HG03439 (cell line): ENCODE data around the gene SCRT2.

ENCODE experiments used
- ATAC-seq: cut with Tn5 transposase; IDR thresholded peaks from one replicate; pipeline ENCODE4 v1.9.1; 2021; ENCODE audit warnings: mild to moderate bottlenecking, moderate library complexity; ENCODE audit not compliant: unreplicated experiment

The SCRT2 gene

DNA sequence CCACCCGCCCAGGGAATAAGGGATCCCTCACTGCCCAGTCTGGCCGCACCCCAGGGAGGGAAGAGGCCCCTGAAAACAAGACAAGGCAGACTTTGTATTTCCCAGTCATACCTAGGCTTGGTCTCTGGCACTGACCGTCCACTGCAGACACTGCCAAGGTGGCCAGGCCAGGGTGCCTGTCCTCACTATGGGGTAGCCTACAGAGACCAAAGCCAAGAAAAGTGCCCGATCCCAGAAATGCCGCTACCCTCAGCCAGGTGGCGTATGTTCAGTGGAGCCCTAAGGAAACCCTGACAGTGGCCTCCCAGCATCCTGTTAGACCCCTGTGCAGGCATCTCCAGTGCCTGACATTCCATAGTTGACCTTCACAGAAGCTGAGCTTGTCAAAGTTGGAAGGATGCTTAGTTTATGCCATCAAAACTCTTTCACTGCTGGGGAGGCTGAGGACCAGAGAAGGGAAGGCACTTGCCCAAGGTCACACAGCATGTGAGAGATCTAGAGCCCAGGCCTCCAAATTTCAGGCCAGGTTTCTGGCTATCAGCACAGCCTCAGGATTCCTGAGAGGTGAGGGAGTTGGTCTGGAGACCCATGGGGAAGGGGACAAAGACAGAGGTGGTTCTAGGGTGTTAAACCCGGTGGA is 2.5 kb downstream of the SCRT2 start:
- ATAC-seq: no peak

- no peak for ATAC-seq
Measured at GRCh38 chr20:671252-672030, 4.2 kb downstream of the SCRT2 start.

DNA sequence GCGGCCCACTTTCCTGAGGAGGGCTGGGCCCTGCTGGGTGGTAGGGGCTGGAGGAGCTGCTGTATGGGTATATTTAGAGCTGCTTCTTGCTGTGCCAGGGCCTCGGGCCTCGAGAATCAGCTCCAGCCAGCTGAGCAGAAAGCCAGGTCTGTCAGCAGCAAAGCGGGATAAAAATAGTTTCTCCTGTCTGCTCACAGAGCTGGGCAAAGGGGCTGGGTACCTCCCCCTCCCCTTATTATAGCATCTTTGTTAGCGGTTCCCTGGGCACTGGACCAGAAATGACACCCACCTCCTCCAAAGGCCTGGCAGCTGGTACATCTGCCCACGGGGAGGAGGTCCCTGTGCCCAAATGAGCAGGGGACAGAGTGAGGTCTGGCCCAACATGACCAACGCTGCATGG is 6.0 kb downstream of the SCRT2 start:
- no peak for ATAC-seq

GRCh38 chr20:668638-669037 is 7.0 kb downstream of the SCRT2 start:
- ATAC-seq: no peak

GRCh38 chr20:668050-668449 is 7.6 kb downstream of the SCRT2 start:
- no peak for ATAC-seq

- no peak for ATAC-seq
Measured at GRCh38 chr20:667351-668034, 8.1 kb downstream of the SCRT2 start.

DNA sequence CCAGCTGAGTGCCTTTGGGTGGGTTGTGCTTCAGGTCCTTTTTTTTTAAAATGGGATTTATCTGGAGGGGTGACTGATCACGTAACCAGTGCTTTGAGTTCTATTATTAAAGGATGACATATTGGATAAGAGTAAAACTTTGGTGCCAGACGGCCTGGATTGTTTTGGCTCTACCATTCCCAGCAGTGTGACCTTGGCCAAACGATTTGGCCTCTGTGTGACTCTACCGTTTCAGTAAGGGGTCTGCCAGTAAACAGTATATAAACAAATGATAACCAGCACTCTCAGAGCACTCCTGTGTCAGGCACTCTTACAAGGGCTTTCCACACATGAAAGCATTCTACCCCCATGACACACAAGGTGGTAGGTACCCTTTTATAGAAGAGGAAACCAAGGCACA is 8.7 kb downstream of the SCRT2 start:
- ATAC-seq: no peak

- ATAC-seq: no peak
Measured at GRCh38 chr20:665276-665675, 10.3 kb downstream of the SCRT2 start.

DNA sequence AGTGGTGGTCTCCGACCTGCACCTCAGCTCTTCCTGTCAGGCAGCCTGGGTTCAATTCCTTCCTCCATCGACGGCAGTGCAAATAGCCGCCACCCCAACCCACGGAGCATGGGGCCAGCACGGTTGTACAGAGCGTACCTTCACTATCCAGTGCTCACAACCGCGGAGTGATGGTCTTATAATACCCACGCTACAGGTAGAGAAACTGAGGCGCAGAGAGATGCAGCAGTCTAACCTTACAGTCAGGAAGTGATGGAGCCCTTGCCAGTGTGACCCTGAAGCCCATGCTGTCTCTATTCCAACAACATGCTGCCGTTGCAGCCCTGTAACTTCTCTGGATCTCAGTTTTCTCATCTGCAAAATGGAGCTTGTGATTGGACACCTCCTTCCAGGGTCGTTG is 11.0 kb downstream of the SCRT2 start:
- ATAC-seq: no peak

DNA sequence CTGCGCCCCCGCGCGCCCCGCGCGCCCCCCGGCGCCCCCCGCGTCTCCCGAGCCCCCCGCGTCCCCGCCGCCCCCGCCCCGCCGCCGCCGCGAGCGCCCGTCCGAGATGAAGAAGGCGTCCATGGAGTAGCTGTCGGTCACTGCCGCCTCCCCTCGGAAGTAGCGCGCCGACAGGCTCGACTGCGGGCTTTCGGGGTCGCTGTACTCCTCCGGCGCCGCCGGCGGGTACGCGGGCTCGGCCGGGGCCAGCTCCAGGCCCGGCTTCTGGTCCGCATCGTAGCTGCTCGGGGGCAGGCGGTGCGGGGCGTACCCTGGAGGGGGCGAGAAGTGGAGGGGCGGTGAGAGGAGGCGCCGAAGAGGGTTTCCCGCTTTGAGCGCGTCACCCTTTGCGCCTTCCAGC is 11.5 kb downstream of the SCRT2 start:
- no peak for ATAC-seq

DNA sequence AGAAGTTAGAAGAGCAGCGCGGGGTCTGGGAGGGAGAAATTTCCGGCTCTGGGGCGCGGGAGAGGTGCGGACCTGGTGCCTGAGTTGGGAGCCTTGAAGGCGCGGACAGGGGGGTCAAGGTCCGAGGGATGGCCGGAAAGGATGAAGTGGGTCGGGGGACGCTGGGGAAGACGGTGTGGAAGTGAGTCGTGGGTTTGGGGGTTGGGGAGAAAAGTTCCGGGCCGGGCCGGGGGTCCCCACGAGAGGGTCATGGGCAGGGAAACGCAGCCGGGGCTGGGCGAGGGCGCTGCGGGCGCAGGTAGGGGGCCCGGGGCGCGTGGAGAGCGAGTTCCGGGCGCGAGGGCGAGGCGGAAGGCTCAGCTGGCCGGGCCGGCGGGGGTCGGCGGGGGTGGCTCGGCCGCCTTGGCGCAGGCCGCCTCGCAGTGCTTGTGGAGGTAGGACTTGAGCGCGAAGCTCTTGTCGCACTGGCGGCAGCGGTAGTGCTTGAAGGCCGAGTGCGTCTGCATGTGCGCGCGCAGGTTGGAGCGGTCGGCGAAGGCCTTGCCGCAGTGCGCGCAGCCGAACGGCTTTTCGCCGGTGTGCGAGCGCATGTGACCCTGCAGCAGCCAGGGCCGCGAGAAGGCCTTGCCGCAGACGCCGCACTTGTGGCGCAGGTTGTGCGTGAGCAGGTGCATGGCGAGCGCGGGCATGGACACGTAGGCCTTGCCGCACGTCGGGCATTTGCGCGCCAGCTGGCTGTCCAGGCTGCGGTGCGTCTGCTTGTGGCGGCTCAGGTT is 12.1 kb downstream of the SCRT2 start:
- ATAC-seq: no peak

DNA sequence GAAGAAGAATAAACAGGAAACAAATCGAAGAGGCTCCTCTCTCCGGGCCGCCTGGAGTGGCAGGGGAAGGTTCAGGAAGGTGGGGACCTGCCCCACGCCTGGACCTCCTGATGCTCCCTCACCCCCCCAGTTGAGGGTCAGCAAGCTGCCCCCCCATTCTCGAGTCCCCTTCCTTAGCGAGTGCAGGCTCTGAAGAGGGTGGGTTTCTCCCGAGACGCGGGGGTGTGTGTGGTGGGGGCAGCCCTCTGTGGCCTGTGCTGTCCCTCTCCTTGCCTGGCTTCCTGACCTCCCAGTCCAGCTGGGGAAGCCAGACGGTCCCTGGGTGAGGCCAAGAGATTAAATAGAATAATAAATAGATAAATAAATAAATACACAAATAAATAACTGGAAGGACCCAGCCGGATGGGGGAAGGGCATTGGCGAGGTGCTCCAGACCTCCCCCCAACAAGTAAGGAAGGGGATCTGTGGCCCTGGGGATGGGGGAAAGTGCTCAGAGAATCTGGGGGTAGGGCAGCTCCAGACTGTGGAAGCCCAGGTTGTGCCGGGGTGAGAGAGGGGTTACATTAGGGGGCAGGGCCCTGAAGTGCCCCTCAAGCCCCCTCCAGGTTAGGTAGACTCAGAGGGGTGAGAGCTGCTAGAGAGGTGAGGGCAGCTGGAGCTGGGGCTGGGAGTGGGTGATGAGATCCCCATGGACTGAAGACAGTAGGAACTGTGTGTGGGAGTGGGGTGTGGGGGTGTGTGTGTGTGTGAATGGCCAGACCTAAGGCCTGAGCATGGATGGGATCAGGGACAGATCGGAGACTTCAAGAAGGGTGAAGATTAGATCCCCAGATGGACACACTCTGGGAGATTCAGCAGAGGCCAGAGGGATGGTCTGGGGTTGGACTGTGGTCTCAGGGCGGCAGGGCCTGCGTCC is 13.1 kb downstream of the SCRT2 start:
- no peak for ATAC-seq

DNA sequence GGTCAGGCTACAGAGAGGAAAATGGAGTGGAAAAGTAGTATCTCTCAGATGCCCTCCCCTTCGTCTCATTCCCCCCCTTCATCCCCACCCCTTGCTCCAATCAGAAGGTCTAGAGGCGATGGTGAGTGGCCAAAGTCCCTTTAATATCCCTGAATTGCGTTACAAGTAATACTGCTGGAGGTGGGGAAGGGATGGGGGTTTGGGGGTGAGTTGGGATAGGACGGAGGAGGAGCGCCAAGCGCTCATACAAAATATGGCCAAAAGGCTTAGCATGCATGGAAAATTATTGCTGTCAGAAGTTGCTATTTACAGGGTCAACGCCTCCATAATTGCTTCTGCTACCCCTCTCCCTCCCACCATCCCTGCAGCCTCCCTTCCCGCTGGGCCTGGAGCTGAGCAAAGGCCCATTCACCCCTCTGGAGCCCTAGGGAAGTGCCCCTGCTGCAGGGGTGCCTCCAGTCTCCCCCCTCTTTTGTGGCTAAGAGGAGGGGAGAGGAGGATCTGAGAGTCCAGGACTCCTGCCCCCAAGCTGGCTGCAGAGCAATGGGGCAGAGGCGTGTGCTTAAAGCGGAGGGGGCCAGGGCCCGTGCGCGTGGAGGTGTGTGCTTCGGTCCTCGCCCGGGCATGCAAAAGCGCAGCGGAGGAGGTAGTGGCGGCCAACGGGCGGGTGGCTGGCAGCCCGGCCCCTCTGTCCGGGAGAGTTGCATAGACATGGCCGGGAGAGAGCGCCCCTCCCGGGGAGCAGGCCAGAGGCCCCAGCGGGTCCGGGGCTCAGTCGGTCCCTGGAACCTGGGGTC is 13.9 kb downstream of the SCRT2 start:
- ATAC-seq: no peak

GRCh38 chr20:658731-659291 is 16.8 kb downstream of the SCRT2 start:
- ATAC-seq: no peak

- ATAC-seq: no peak
Measured at GRCh38 chr20:658202-658601, 17.4 kb downstream of the SCRT2 start.

DNA sequence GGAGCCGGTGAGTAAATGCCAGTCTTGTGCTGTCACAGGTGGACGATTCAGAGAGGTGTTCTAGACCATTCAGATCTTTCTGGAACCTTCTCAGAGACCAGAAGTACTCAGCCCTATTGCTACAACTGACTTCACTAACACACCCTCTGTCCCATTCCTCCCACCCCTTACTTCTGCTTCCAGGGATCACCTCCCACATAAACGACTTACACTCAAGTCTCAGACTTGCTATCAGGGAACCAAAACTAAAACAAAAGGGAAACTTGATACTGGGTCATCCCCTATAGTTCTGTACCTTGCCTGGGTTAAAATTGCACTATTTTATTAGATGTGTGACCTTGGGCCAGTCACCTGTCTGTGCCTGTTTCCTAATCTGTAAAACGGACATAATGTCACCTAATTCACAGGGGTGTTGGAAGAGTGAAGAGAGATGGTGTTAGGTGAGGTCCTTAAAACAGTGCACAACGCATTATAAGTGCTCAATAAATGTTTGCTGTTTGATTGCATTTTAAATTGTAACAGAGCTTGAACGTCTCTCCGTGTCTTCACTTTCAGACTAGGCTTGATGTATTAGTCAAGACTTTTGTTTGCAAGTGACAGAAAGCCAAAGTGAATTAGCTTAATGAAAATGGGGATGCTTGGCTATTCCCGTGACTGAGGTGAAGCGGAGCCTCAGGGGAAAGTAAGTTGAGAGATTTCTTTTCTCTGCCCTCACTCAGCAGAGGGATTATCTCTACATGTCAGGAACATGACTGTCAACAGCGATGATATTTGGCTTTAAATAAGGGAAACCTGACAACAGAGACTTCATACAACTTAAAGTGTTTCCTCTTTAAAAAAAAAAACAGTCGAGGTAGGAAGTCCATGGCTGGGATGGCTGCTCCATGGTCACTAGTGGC is 19.6 kb downstream of the SCRT2 start:
- ATAC-seq: no peak

- ATAC-seq: no peak
Measured at GRCh38 chr20:654417-654750, 21.2 kb downstream of the SCRT2 start.
